IMR-90 (cell line): Measurements from ENCODE around the gene FMO1. TPM values are rescaled to one million over a fixed set of nuclear protein-coding genes. Genes with fewer than 3 reads are reported as not detected.

ENCODE experiments used
- ATAC-seq: fragments of 200-7000 bp; cut with Tn5 transposase; 2 replicates; pipeline ENCODE4 v1.9.1; 2020; ENCODE audit warnings: low read depth, mild to moderate bottlenecking, moderate library complexity
- BruUV-seq: library from RNA; stranded (reverse); fragments of 400-500 nt; replicated peaks from 2 replicates; lab custom pipeline; 2021; lab: Mats Ljungman, UMichigan
- CTCF ChIA-PET: fragments of 300-600 bp; formaldehyde crosslinking; extraction: SDS; loops from one replicate; lab custom pipeline; 2021; ENCODE audit warnings: antibody characterized with exemption; lab: Yijun Ruan, JAX
- POLR2A ChIA-PET: fragments of 300-600 bp; sonication (Branson Sonifier 250); formaldehyde crosslinking; loops from one replicate; lab custom pipeline; 2022; ENCODE audit warnings: antibody characterized with exemption; ENCODE audit not compliant: unreplicated experiment; lab: Charles Lee
- DNase-seq: peaks from one replicate; pipeline ENCODE4 v3.0.0; 2013
- H2AFZ ChIP-seq: replicated peaks from 2 replicates; pipeline ENCODE3; 2013; ENCODE audit warnings: low read length, mild to moderate bottlenecking; ENCODE audit not compliant: poor library complexity
- H2AK5ac ChIP-seq: 2 replicates; pipeline ENCODE4 v1.6.1; 2013; ENCODE audit warnings: low read depth, low read length, inconsistent platforms
- H2AK9ac ChIP-seq: replicated peaks from 2 replicates; pipeline ENCODE3; 2013; ENCODE audit warnings: mild to moderate bottlenecking, low read depth, low read length, moderate library complexity; ENCODE audit not compliant: poor library complexity
- H2BK120ac ChIP-seq: 2 replicates; pipeline ENCODE4 v1.6.1; 2013; ENCODE audit warnings: low read depth, low read length, inconsistent platforms
- H2BK15ac ChIP-seq: 3 replicates; pipeline ENCODE4 v1.6.1; 2013; ENCODE audit warnings: low read depth, low read length, inconsistent platforms
- H2BK20ac ChIP-seq: 2 replicates; pipeline ENCODE4 v1.6.1; 2013; ENCODE audit warnings: low read depth, mild to moderate bottlenecking, inconsistent platforms, low read length, moderate library complexity
- H2BK5ac ChIP-seq: 2 replicates; pipeline ENCODE4 v1.6.1; 2013; ENCODE audit warnings: mild to moderate bottlenecking, low read depth, low read length, inconsistent platforms; ENCODE audit not compliant: poor library complexity, severe bottlenecking
- H3K14ac ChIP-seq: replicated peaks from 2 replicates; pipeline ENCODE4 v1.6.1; 2013; ENCODE audit warnings: low read depth, low read length, inconsistent platforms
- H3K18ac ChIP-seq: 2 replicates; pipeline ENCODE4 v1.6.1; 2013; ENCODE audit warnings: low read depth, low read length, control low read depth
- H3K23ac ChIP-seq: 2 replicates; pipeline ENCODE4 v1.6.1; 2013; ENCODE audit warnings: low read depth, low read length, inconsistent platforms
- H3K27ac ChIP-seq: 2 replicates; pipeline ENCODE4 v1.5.1; 2013; ENCODE audit warnings: mild to moderate bottlenecking, control low read depth, low read length; ENCODE audit not compliant: insufficient read depth
- H3K27me3 ChIP-seq: 2 replicates; pipeline ENCODE4 v1.6.1; 2013; ENCODE audit warnings: low read length; ENCODE audit not compliant: control insufficient read depth, insufficient read depth
- H3K36me3 ChIP-seq: 2 replicates; pipeline ENCODE4 v1.6.1; 2013; ENCODE audit warnings: low read length, mixed read lengths; ENCODE audit not compliant: control insufficient read depth, insufficient read depth
- H3K4ac ChIP-seq: 2 replicates; pipeline ENCODE4 v1.6.1; 2013; ENCODE audit warnings: low read depth, low read length, inconsistent platforms
- H3K4me1 ChIP-seq: 2 replicates; pipeline ENCODE4 v1.6.1; 2013; ENCODE audit warnings: low read length, mixed read lengths; ENCODE audit not compliant: control insufficient read depth, insufficient read depth
- H3K4me2 ChIP-seq: 2 replicates; pipeline ENCODE4 v1.6.1; 2013; ENCODE audit warnings: low read depth, mild to moderate bottlenecking, control low read depth, low read length, moderate library complexity
- H3K4me3 ChIP-seq: 2 replicates; pipeline ENCODE4 v1.5.1; 2013; ENCODE audit warnings: low read depth, mild to moderate bottlenecking, control low read depth, low read length, moderate library complexity; ENCODE audit not compliant: insufficient read depth
- H3K56ac ChIP-seq: 2 replicates; pipeline ENCODE4 v1.6.1; 2013; ENCODE audit warnings: low read length, inconsistent platforms; ENCODE audit not compliant: insufficient read depth; ENCODE audit errors: extremely low read depth
- H3K79me1 ChIP-seq, 2 experiments: 2 replicates each; pipeline ENCODE4 v1.6.1; 2013; ENCODE audit warnings: low read length in 2 of 2, inconsistent platforms in 1 of 2, low read depth in 1 of 2
- H3K9ac ChIP-seq: 2 replicates; pipeline ENCODE4 v1.6.1; 2013; ENCODE audit warnings: low read depth, low read length, control low read depth
- H3K9me1 ChIP-seq: 2 replicates; pipeline ENCODE4 v1.6.1; 2013; ENCODE audit warnings: low read length, inconsistent platforms; ENCODE audit not compliant: insufficient read depth
- H3K9me3 ChIP-seq: 2 replicates; pipeline ENCODE4 v1.6.1; 2013; ENCODE audit warnings: low read length; ENCODE audit not compliant: control insufficient read depth, insufficient read depth
- H4K20me1 ChIP-seq: 2 replicates; pipeline ENCODE4 v1.6.1; 2013; ENCODE audit warnings: low read length, inconsistent platforms; ENCODE audit not compliant: insufficient read depth
- H4K5ac ChIP-seq: 2 replicates; pipeline ENCODE4 v1.6.1; 2013; ENCODE audit warnings: mild to moderate bottlenecking, low read depth, low read length, control low read depth
- H4K8ac ChIP-seq, 2 experiments: 2 replicates each; pipeline ENCODE4 v1.6.1; 2013; ENCODE audit warnings: low read depth in 2 of 2, low read length in 2 of 2, control low read depth in 1 of 2, inconsistent platforms in 1 of 2
- H4K91ac ChIP-seq: 2 replicates; pipeline ENCODE4 v1.6.1; 2013; ENCODE audit warnings: low read depth, low read length, inconsistent platforms; ENCODE audit not compliant: insufficient read depth
- BHLHE40 ChIP-seq: fragments of 150-350 bp; IDR thresholded peaks from 2 replicates; pipeline ENCODE4 v1.6.1; 2016; ENCODE audit warnings: mild to moderate bottlenecking, low read depth, low read length
- CEBPB ChIP-seq: IDR thresholded peaks from 2 replicates; pipeline ENCODE4 v1.6.1; 2012; ENCODE audit warnings: low read depth, low read length, improper control_type of control experiment
- CHD1 ChIP-seq: IDR thresholded peaks from 2 replicates; pipeline ENCODE4 v1.6.1; 2012; ENCODE audit warnings: low read depth, low read length, improper control_type of control experiment
- FOS ChIP-seq: fragments of 150-350 bp; IDR thresholded peaks from 2 replicates; pipeline ENCODE4 v1.6.1; 2016; ENCODE audit warnings: low read depth, low read length
- MAFK ChIP-seq: IDR thresholded peaks from 2 replicates; pipeline ENCODE4 v1.6.1; 2012; ENCODE audit warnings: low read depth, low read length, improper control_type of control experiment
- MAZ ChIP-seq: IDR thresholded peaks from 2 replicates; pipeline ENCODE4 v1.6.1; 2012; ENCODE audit warnings: low read depth, mild to moderate bottlenecking, low read length, improper control_type of control experiment, moderate library complexity, borderline replicate concordance
- MXI1 ChIP-seq: IDR thresholded peaks from 2 replicates; pipeline ENCODE4 v1.6.1; 2012; ENCODE audit warnings: low read depth, mild to moderate bottlenecking, low read length, moderate library complexity, borderline replicate concordance
- NFE2L2 ChIP-seq: fragments of 150-350 bp; IDR thresholded peaks from 2 replicates; pipeline ENCODE4 v1.6.1; 2016; ENCODE audit warnings: low read depth, mild to moderate bottlenecking, low read length
- POLR2A ChIP-seq: IDR thresholded peaks from 2 replicates; pipeline ENCODE4 v1.6.1; 2012; ENCODE audit warnings: mild to moderate bottlenecking, low read depth, low read length
- RAD21 ChIP-seq: IDR thresholded peaks from 2 replicates; pipeline ENCODE4 v1.6.1; 2012; ENCODE audit warnings: low read length, improper control_type of control experiment
- RCOR1 ChIP-seq: IDR thresholded peaks from 2 replicates; pipeline ENCODE4 v1.6.1; 2012; ENCODE audit warnings: mild to moderate bottlenecking, low read length, improper control_type of control experiment; ENCODE audit not compliant: insufficient replicate concordance
- RFX5 ChIP-seq: IDR thresholded peaks from 2 replicates; pipeline ENCODE4 v1.8.0; 2012; ENCODE audit warnings: low read depth, mild to moderate bottlenecking, low read length, moderate library complexity
- SMC3 ChIP-seq: fragments of 150-350 bp; IDR thresholded peaks from 2 replicates; pipeline ENCODE4 v1.6.1; 2016; ENCODE audit warnings: low read depth, mild to moderate bottlenecking, antibody characterized with exemption, low read length, moderate library complexity
- WGBS, 2 experiments: methylation state at CpG; one replicate each; pipeline versions ENCODE4 v1.1.5 to v1.1.7; 2013; ENCODE audit warnings: missing lambda C conversion rate in 2 of 2; ENCODE audit not compliant: insufficient read length in 1 of 2; ENCODE audit errors: extremely low coverage in 2 of 2; 5-methylcytosine and 5-hydroxymethylcytosine counted together
- dilution Hi-C: fragments of 300-500 bp; cut with HindIII; formaldehyde crosslinking; loops from one replicate; pipeline ENCODE4 v1.14.3; 2018; ENCODE audit warnings: low sequenced_read_pairs; ENCODE audit not compliant: unreplicated experiment
- in situ Hi-C: fragments of 300-500 bp; cut with MboI; formaldehyde crosslinking; loops from 3 replicates; pipeline ENCODE4 v1.14.3; 2019; ENCODE audit warnings: low sequenced_read_pairs, inconsistent platforms, mixed read lengths
- intact Hi-C: fragments of 100-400 bp; cut with micrococcal nuclease; formaldehyde crosslinking; loops from 2 replicates; pipeline ENCODE4 v1.10.0; 2022
- polyA plus RNA-seq, 3 experiments: library from polyadenylated mRNA; depleted of rRNA; stranded (reverse); fragments of >200 nt; gene quantifications; 2 replicates each; pipeline ENCODE4 v1.2.3, GENCODE V29; 2012; ENCODE audit warnings: low replicate concordance in 1 of 3
- total RNA-seq: library from RNA; depleted of rRNA; stranded (reverse); fragments of >200 nt; gene quantifications from 2 replicates; pipeline ENCODE4 v1.2.3, GENCODE V29; 2012
- TF ChIP-seq, protein P1 (sequence below): fragments of 150-350 bp; IDR thresholded peaks from 2 replicates; pipeline ENCODE4 v1.6.1; 2016; ENCODE audit warnings: low read depth, mild to moderate bottlenecking, low read length, moderate library complexity, borderline replicate concordance
- TF ChIP-seq, protein P2 (sequence below): conservative IDR thresholded peaks from 2 replicates; pipeline ENCODE4 v1.5.1; 2012; ENCODE audit warnings: mild to moderate bottlenecking, low read depth, low read length, improper control_type of control experiment
- TF ChIP-seq, protein P3 (sequence below): fragments of 150-350 bp; IDR thresholded peaks from 2 replicates; pipeline ENCODE4 v1.6.1; 2017; ENCODE audit warnings: mild to moderate bottlenecking, antibody characterized with exemption, low read length, low read depth

Gene FMO1
- total and polyA plus RNA-seq, 2 of the 4 experiments (the other 2 are of a cell fraction) = not detected

DNA sequence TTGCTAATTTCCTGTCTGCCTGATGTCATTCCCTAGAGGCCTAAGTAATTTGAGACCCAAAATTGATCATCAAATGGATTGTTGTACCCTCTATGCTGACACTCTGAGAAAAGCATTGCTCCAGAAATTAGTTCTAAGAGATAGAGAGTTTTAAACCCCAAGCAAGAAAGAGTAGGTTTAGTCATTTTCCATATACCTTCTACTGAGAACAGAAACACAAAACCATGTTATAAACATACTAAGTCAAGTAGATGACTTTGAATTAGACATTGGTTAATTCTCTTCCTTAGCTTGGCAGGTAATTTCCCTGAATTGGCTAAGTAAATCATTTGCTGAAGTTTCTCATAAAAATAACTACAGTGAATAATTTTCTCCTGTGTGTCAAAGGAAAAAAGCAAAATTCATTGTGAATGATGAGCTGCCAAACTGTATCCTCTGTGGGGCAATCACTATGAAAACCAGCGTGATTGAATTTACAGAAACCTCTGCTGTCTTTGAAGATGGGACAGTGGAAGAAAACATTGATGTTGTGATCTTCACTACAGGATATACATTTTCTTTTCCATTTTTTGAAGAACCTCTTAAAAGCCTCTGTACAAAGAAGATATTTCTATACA, 85.8 kb downstream of the FMO1 start:
- H3K27me3 ChIP-seq = no peaks in the 10 kb centered on the region
- dilution Hi-C loops = no loop called here
- WGBS, 2 experiments = no CpG with 5 or more reads among the region's 1 CpG

More for the DNA sequence above, 85.8 kb downstream of the FMO1 start:
- Histone ChIP-seq H2AK5ac (no peak overlapping the region), H2AK9ac (no peak overlapping the region), H3K4me2 (no peak overlapping the region), H2BK20ac (no peak overlapping the region), H4K20me1 (no peaks in the 10 kb centered on the region), H3K9me3 (no peaks in the 10 kb centered on the region), H3K4me3 (no peak overlapping the region), H3K27ac (no peak overlapping the region), H2BK120ac (no peak overlapping the region), H3K23ac (no peak overlapping the region), H3K18ac (no peak overlapping the region), H2AFZ (no peak overlapping the region), H4K91ac (no peak overlapping the region), H4K5ac (no peak overlapping the region), H3K4ac (no peak overlapping the region), H3K9ac (no peak overlapping the region), H2BK15ac (no peak overlapping the region), H3K4me1 (no peaks in the 10 kb centered on the region), H3K9me1 (no peaks in the 10 kb centered on the region), H3K56ac (no peak overlapping the region), H2BK5ac (no peak overlapping the region), H3K79me1 (no peaks in the 10 kb centered on the region), H3K36me3 (no peaks in the 10 kb centered on the region), H4K8ac (no peak overlapping the region), H3K14ac (no peak overlapping the region)
- no peak for DNase-seq
- BruUV-seq = no TSS peak
- in situ Hi-C loops (no loop called here), intact Hi-C loops (no loop called here)
- POLR2A ChIA-PET = no interaction called here
- ATAC-seq = no peak
- TF ChIP-seq, protein P1, sequence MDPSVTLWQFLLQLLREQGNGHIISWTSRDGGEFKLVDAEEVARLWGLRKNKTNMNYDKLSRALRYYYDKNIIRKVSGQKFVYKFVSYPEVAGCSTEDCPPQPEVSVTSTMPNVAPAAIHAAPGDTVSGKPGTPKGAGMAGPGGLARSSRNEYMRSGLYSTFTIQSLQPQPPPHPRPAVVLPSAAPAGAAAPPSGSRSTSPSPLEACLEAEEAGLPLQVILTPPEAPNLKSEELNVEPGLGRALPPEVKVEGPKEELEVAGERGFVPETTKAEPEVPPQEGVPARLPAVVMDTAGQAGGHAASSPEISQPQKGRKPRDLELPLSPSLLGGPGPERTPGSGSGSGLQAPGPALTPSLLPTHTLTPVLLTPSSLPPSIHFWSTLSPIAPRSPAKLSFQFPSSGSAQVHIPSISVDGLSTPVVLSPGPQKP = no peak
- no peak for TF ChIP-seq NFE2L2
- no peak for TF ChIP-seq BHLHE40
- TF ChIP-seq POLR2A = no peak
- no peak for TF ChIP-seq MAFK
- TF ChIP-seq RFX5 = no peak
- no peak for TF ChIP-seq FOS
- no peak for TF ChIP-seq CEBPB
- TF ChIP-seq CHD1 = no peak
- no peak for TF ChIP-seq RCOR1
- TF ChIP-seq, protein P2, sequence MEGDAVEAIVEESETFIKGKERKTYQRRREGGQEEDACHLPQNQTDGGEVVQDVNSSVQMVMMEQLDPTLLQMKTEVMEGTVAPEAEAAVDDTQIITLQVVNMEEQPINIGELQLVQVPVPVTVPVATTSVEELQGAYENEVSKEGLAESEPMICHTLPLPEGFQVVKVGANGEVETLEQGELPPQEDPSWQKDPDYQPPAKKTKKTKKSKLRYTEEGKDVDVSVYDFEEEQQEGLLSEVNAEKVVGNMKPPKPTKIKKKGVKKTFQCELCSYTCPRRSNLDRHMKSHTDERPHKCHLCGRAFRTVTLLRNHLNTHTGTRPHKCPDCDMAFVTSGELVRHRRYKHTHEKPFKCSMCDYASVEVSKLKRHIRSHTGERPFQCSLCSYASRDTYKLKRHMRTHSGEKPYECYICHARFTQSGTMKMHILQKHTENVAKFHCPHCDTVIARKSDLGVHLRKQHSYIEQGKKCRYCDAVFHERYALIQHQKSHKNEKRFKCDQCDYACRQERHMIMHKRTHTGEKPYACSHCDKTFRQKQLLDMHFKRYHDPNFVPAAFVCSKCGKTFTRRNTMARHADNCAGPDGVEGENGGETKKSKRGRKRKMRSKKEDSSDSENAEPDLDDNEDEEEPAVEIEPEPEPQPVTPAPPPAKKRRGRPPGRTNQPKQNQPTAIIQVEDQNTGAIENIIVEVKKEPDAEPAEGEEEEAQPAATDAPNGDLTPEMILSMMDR = no peak
- TF ChIP-seq SMC3 = no peak
- no peak for TF ChIP-seq MAZ
- TF ChIP-seq, protein P3, sequence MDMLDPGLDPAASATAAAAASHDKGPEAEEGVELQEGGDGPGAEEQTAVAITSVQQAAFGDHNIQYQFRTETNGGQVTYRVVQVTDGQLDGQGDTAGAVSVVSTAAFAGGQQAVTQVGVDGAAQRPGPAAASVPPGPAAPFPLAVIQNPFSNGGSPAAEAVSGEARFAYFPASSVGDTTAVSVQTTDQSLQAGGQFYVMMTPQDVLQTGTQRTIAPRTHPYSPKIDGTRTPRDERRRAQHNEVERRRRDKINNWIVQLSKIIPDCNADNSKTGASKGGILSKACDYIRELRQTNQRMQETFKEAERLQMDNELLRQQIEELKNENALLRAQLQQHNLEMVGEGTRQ = no peak
- no peak for TF ChIP-seq MXI1
- no peak for TF ChIP-seq RAD21
- CTCF ChIA-PET = interaction anchor here (1.4 kb wide), 1 partner anchor 9 kb away, joined by 3 read pairs; no protein-coding TSS in a partner anchor
